GM23338 (cell line): ENCODE measurements around the gene MATK. TPM values are rescaled to one million over a fixed set of nuclear protein-coding genes. Genes with fewer than 3 reads are reported as not detected.

ENCODE experiments used
- ATAC-seq: fragments of 200-7000 bp; cut with Tn5 transposase; 3 replicates; pipeline ENCODE4 v1.9.1; 2020
- DNase-seq: peaks from one replicate; pipeline ENCODE4 v3.0.0-alpha.2; 2015; ENCODE audit warnings: low spot score
- H2AFZ ChIP-seq: fragments of 200-600 bp; sonication (generic); 2 replicates; pipeline ENCODE4 v1.8.0; 2016; ENCODE audit warnings: antibody characterized with exemption, mild to moderate bottlenecking, moderate library complexity
- H3F3A ChIP-seq: fragments of 200-600 bp; sonication (generic); replicated peaks from 2 replicates; pipeline ENCODE4 v1.8.0; 2017; ENCODE audit warnings: antibody characterized with exemption, mixed run types, low read depth
- H3K27ac ChIP-seq: fragments of 200-600 bp; sonication (generic); 2 replicates; pipeline ENCODE4 v1.6.1; 2016; ENCODE audit warnings: low read depth
- H3K27me3 ChIP-seq: fragments of 200-600 bp; sonication (generic); 2 replicates; pipeline ENCODE4 v1.8.0; 2016; ENCODE audit warnings: mild to moderate bottlenecking, mixed run types, moderate library complexity; ENCODE audit not compliant: insufficient read depth
- H3K36me3 ChIP-seq: fragments of 200-600 bp; sonication (generic); 2 replicates; pipeline ENCODE4 v1.8.0; 2016; ENCODE audit warnings: mild to moderate bottlenecking; ENCODE audit not compliant: insufficient read depth
- H3K4me1 ChIP-seq: fragments of 200-600 bp; sonication (generic); 2 replicates; pipeline ENCODE4 v1.8.0; 2016; ENCODE audit warnings: mild to moderate bottlenecking, moderate library complexity; ENCODE audit not compliant: insufficient read depth
- H3K4me2 ChIP-seq: fragments of 200-600 bp; sonication (generic); 2 replicates; pipeline ENCODE4 v1.7.1; 2017; ENCODE audit warnings: mixed run types
- H3K4me3 ChIP-seq: fragments of 200-600 bp; sonication (generic); 2 replicates; pipeline ENCODE4 v1.6.1; 2016; ENCODE audit warnings: mixed run types
- H3K79me2 ChIP-seq: fragments of 200-600 bp; sonication (generic); replicated peaks from 2 replicates; pipeline ENCODE4 v1.8.0; 2017; ENCODE audit warnings: mild to moderate bottlenecking; ENCODE audit not compliant: insufficient read depth
- H3K9me2 ChIP-seq: fragments of 200-600 bp; sonication (generic); 2 replicates; pipeline ENCODE4 v1.8.0; 2017; ENCODE audit not compliant: insufficient read depth
- H4K20me1 ChIP-seq: fragments of 200-600 bp; sonication (generic); replicated peaks from 2 replicates; pipeline ENCODE4 v1.8.0; 2017; ENCODE audit warnings: mild to moderate bottlenecking; ENCODE audit not compliant: insufficient read depth
- H3K27ac Mint-ChIP-seq: 2 replicates; pipeline ENCODE4 v1.8.0; 2020; ENCODE audit warnings: inconsistent platforms, mild to moderate bottlenecking, moderate library complexity, mixed read lengths
- H3K27me3 Mint-ChIP-seq: 3 replicates; pipeline ENCODE4 v1.8.0; 2022; ENCODE audit warnings: low read depth, mild to moderate bottlenecking, moderate library complexity, mixed read lengths, inconsistent platforms; ENCODE audit not compliant: insufficient read depth, poor library complexity
- H3K36me3 Mint-ChIP-seq: 3 replicates; pipeline ENCODE4 v1.8.0; 2021; ENCODE audit warnings: low read depth, mild to moderate bottlenecking, inconsistent platforms, moderate library complexity, mixed read lengths
- H3K4me1 Mint-ChIP-seq: 3 replicates; pipeline ENCODE4 v1.8.0; 2020; ENCODE audit warnings: mild to moderate bottlenecking, inconsistent platforms, mixed read lengths
- H3K4me3 Mint-ChIP-seq: 3 replicates; pipeline ENCODE4 v1.8.0; 2021; ENCODE audit warnings: moderate library complexity, mild to moderate bottlenecking, inconsistent platforms, mixed read lengths
- H3K9me3 Mint-ChIP-seq: 3 replicates; pipeline ENCODE4 v1.8.0; 2020; ENCODE audit warnings: moderate library complexity, mild to moderate bottlenecking, inconsistent platforms, mixed read lengths
- CREB1 ChIP-seq: fragments of 250-450 bp; sonication (Bioruptor Pico); IDR thresholded peaks from 2 replicates; pipeline ENCODE4 v1.5.0; 2020; ENCODE audit warnings: low read depth, mild to moderate bottlenecking, moderate library complexity
- EZH2 ChIP-seq: fragments of 200-600 bp; sonication (generic); IDR thresholded peaks from one replicate; pipeline ENCODE4 v1.8.0; 2017; ENCODE audit warnings: antibody characterized with exemption, mild to moderate bottlenecking, low read depth; ENCODE audit not compliant: unreplicated experiment
- EZH2phosphoT487 ChIP-seq: fragments of 200-600 bp; sonication (generic); IDR thresholded peaks from one replicate; pipeline ENCODE4 v1.8.1; 2018; ENCODE audit warnings: antibody characterized with exemption; ENCODE audit not compliant: unreplicated experiment
- JUNB ChIP-seq: IDR thresholded peaks from one replicate; pipeline ENCODE4 v1.6.1; 2016; ENCODE audit warnings: antibody characterized with exemption; ENCODE audit not compliant: unreplicated experiment
- NANOG ChIP-seq: IDR thresholded peaks from 2 replicates; pipeline ENCODE4 v1.6.1; 2016; ENCODE audit warnings: antibody characterized with exemption, borderline replicate concordance
- POLR2AphosphoS5 ChIP-seq: IDR thresholded peaks from 2 replicates; pipeline ENCODE4 v1.6.1; 2016; ENCODE audit warnings: antibody characterized with exemption, low read depth
- STAT1 ChIP-seq: IDR thresholded peaks from one replicate; pipeline ENCODE4 v1.6.1; 2016; ENCODE audit warnings: antibody characterized with exemption; ENCODE audit not compliant: unreplicated experiment
- ZNF331 ChIP-seq: fragments of 250-450 bp; sonication (Bioruptor Pico); IDR thresholded peaks from 2 replicates; pipeline ENCODE4 v1.5.0; 2020; ENCODE audit warnings: low read depth, mild to moderate bottlenecking, moderate library complexity
- polyA plus RNA-seq: library from polyadenylated mRNA; unstranded; fragments of >200 nt; fragmentation: Nextera tagmentation; extraction: Ambion mirVana; gene quantifications from 2 replicates; pipeline ENCODE4 v1.2.1, GENCODE V29; 2016
- total RNA-seq: library from RNA; depleted of rRNA; stranded (reverse); fragments of >200 nt; shearing (Covaris generic); gene quantifications from 2 replicates; pipeline ENCODE4 v1.2.3, GENCODE V29; 2014
- TF ChIP-seq, protein P1 (sequence below), 2 experiments: fragments of 200-600 bp in 1 of 2; sonication (generic) in 1 of 2; conservative IDR thresholded peaks; 2 replicates each; pipeline versions ENCODE4 v1.5.1 to v1.6.1; 2016 to 2017; ENCODE audit warnings: antibody characterized with exemption in 2 of 2, low read depth in 2 of 2, mild to moderate bottlenecking in 2 of 2, moderate library complexity in 1 of 2
- TF ChIP-seq, protein P2 (sequence below): IDR thresholded peaks from 2 replicates; pipeline ENCODE4 v1.6.1; 2016; ENCODE audit warnings: antibody characterized with exemption
- TF ChIP-seq, protein P3 (sequence below): IDR thresholded peaks from one replicate; pipeline ENCODE4 v1.6.1; 2018; ENCODE audit warnings: antibody characterized with exemption; ENCODE audit not compliant: unreplicated experiment

Gene MATK
- total and polyA plus RNA-seq, 2 experiments from 2014 or later: 13.4 to 21.4 TPM

DNA sequence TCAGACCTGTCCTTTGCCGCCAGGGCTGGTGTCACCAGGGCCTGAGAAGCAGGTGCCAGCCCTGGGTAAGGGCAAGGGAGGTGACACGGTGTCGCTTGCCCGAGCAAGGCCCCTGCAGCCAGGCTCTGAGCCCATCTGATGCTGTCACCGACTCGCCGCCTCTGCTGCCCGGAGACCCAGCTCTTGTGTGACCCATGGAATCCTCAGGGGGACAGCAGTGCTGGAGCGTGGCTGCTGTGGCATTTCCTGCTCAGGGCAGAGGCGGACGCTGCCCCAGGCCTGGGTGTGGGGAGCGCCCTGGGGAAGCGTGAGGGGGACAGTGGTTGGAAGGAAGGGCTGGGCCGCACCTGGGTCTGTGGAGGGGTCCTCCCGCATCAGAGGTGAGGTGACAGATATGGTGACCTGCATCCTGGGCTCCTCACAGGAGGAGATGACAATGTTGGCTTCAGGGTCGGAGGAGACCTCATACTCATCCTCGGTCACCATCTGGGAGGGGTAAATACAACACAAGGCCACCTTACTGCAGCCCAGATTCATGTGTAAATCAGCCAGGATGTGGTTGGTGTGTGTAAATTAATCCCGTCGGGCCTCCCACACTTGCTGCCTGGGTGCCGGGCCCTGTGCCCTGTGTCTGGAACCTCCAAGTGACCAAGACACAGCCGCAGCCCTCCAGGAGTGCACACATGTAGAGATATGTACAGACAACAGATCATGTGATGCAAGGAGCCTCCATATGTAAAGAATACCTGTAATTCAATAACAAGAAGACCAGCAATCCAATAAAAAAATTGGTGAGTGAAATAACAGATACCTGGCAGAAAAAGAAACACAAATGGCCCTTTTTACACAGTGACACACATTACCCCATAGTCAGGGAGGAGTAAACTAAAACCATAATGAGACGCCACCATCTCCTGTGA, 27.6 kb upstream of the MATK start (continued):
- TF ChIP-seq, protein P1, sequence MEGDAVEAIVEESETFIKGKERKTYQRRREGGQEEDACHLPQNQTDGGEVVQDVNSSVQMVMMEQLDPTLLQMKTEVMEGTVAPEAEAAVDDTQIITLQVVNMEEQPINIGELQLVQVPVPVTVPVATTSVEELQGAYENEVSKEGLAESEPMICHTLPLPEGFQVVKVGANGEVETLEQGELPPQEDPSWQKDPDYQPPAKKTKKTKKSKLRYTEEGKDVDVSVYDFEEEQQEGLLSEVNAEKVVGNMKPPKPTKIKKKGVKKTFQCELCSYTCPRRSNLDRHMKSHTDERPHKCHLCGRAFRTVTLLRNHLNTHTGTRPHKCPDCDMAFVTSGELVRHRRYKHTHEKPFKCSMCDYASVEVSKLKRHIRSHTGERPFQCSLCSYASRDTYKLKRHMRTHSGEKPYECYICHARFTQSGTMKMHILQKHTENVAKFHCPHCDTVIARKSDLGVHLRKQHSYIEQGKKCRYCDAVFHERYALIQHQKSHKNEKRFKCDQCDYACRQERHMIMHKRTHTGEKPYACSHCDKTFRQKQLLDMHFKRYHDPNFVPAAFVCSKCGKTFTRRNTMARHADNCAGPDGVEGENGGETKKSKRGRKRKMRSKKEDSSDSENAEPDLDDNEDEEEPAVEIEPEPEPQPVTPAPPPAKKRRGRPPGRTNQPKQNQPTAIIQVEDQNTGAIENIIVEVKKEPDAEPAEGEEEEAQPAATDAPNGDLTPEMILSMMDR (conservative IDR thresholded peaks at IDR 0.05; ENCODE audit: low read depth in 2 of 2): no peak
- TF ChIP-seq, protein P2, sequence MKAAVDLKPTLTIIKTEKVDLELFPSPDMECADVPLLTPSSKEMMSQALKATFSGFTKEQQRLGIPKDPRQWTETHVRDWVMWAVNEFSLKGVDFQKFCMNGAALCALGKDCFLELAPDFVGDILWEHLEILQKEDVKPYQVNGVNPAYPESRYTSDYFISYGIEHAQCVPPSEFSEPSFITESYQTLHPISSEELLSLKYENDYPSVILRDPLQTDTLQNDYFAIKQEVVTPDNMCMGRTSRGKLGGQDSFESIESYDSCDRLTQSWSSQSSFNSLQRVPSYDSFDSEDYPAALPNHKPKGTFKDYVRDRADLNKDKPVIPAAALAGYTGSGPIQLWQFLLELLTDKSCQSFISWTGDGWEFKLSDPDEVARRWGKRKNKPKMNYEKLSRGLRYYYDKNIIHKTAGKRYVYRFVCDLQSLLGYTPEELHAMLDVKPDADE: no peak
- TF ChIP-seq, protein P3, sequence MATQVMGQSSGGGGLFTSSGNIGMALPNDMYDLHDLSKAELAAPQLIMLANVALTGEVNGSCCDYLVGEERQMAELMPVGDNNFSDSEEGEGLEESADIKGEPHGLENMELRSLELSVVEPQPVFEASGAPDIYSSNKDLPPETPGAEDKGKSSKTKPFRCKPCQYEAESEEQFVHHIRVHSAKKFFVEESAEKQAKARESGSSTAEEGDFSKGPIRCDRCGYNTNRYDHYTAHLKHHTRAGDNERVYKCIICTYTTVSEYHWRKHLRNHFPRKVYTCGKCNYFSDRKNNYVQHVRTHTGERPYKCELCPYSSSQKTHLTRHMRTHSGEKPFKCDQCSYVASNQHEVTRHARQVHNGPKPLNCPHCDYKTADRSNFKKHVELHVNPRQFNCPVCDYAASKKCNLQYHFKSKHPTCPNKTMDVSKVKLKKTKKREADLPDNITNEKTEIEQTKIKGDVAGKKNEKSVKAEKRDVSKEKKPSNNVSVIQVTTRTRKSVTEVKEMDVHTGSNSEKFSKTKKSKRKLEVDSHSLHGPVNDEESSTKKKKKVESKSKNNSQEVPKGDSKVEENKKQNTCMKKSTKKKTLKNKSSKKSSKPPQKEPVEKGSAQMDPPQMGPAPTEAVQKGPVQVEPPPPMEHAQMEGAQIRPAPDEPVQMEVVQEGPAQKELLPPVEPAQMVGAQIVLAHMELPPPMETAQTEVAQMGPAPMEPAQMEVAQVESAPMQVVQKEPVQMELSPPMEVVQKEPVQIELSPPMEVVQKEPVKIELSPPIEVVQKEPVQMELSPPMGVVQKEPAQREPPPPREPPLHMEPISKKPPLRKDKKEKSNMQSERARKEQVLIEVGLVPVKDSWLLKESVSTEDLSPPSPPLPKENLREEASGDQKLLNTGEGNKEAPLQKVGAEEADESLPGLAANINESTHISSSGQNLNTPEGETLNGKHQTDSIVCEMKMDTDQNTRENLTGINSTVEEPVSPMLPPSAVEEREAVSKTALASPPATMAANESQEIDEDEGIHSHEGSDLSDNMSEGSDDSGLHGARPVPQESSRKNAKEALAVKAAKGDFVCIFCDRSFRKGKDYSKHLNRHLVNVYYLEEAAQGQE: no peak
- no peak for TF ChIP-seq POLR2AphosphoS5

DNA sequence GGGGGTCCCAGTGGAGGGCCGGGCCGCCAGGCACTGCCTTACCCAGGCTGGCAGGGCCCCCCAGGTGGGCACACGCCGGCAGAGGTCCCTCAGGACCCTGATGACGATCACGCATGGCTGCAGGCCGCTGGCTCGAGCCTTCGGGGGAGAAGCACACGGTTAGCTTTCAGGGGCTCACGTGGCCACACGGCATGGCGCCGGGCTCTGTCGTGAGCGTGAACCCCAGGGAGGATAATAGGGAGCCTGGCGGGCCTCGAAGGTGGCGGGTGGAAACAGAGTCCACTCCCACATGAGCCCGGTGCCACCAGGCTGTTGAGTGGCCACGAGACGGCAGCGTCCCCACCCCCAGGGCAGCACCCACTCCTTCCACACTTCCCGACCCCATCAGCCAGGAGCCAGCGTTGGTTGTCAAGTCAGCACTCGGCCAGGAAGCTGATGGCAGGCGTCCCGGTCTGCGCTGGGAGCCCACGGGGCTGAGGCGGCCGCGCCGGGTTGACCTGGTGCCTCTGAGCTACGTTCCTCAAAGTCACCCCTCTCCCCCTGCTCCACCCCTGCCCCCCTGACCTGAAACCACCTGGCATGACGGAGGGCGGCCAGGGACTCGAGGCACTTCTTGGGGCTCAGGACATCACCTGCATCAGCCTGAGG, 24.7 kb upstream of the MATK start:
- H3K4me2 ChIP-seq: no peak overlapping the region
- H3K27ac Mint-ChIP-seq: no peak overlapping the region
- H3K27me3 Mint-ChIP-seq: peaks cover 10% of the 10 kb centered on the region
- no peaks in the 10 kb centered on the region for H4K20me1 ChIP-seq
- H3F3A ChIP-seq: peaks cover 9% of the 10 kb centered on the region
- no peaks in the 10 kb centered on the region; the same call in 2 of the 3 replicates for H3K4me1 Mint-ChIP-seq
- peaks cover 4% of the 10 kb centered on the region for H3K9me3 Mint-ChIP-seq
- no peaks in the 10 kb centered on the region for H3K27me3 ChIP-seq
- H3K27ac ChIP-seq: no peak overlapping the region
- H3K36me3 ChIP-seq: no peaks in the 10 kb centered on the region
- H3K4me1 ChIP-seq: no peaks in the 10 kb centered on the region
- H3K36me3 Mint-ChIP-seq: peaks cover 4% of the 10 kb centered on the region; the same call in 2 of the 3 replicates
- ATAC-seq (peak; percentile 27; the same call in 2 of the 3 replicates), DNase-seq (no peak)
- no peak overlapping the region for H3K4me3 ChIP-seq
- H3K9me2 ChIP-seq: no peaks in the 10 kb centered on the region
- no peaks in the 10 kb centered on the region for H3K79me2 ChIP-seq
- no peak overlapping the region for H3K4me3 Mint-ChIP-seq
- H2AFZ ChIP-seq: no peak overlapping the region
- TF ChIP-seq, protein P2: no peak
- TF ChIP-seq, protein P3: no peak
- TF ChIP-seq STAT1 (no peak), NANOG (no peak), EZH2phosphoT487 (no peak), EZH2 (no peak), CREB1 (CRISPR knock-in tag) (no peak), JUNB (no peak), ZNF331 (CRISPR knock-in tag) (no peak)
- TF ChIP-seq, protein P1 (conservative IDR thresholded peaks at IDR 0.05; ENCODE audit: low read depth in 2 of 2): no peak
